HepG2 (cell line): Measurements from ENCODE around the gene PRSS33. TPM values are rescaled to one million over a fixed set of nuclear protein-coding genes. Genes with fewer than 3 reads are reported as not detected.

Source experiments
- ARNTL ChIP-seq: sonication (generic); formaldehyde crosslinking; IDR thresholded peaks from 2 replicates; pipeline ENCODE4 v1.4.0; 2020; ENCODE audit warnings: mild to moderate bottlenecking, missing genetic modification reagents
- ATF1 ChIP-seq: IDR thresholded peaks from 2 replicates; pipeline ENCODE4 v1.6.1; 2016; ENCODE audit warnings: mild to moderate bottlenecking, control low read depth
- BCLAF1 ChIP-seq: fragments of 450-650 bp; IDR thresholded peaks from 2 replicates; pipeline ENCODE4 v1.6.1; 2017; ENCODE audit warnings: mild to moderate bottlenecking
- FIP1L1 ChIP-seq: fragments of 200-400 bp; formaldehyde crosslinking; IDR thresholded peaks from 2 replicates; pipeline ENCODE4 v1.6.1; 2018; ENCODE audit warnings: low read depth, mild to moderate bottlenecking, low read length, moderate library complexity, borderline replicate concordance; ENCODE audit not compliant: insufficient read depth
- FOXA3 ChIP-seq: IDR thresholded peaks from 2 replicates; pipeline ENCODE4 v1.6.1; 2016; ENCODE audit warnings: missing genetic modification reagents, missing compliant biosample characterization
- HBP1 ChIP-seq: IDR thresholded peaks from 2 replicates; pipeline ENCODE4 v1.6.1; 2016; ENCODE audit warnings: low read depth, control low read depth
- HOXA7 ChIP-seq: sonication (generic); formaldehyde crosslinking; IDR thresholded peaks from 2 replicates; pipeline ENCODE4 v1.8.1; 2022; ENCODE audit warnings: mild to moderate bottlenecking, missing genetic modification reagents, moderate library complexity
- IKZF4 ChIP-seq: sonication (generic); formaldehyde crosslinking; IDR thresholded peaks from 2 replicates; pipeline ENCODE4 v1.5.1; 2020; ENCODE audit warnings: borderline replicate concordance, mild to moderate bottlenecking, low read depth, missing genetic modification reagents; ENCODE audit errors: not compliant biosample characterization
- ONECUT2 ChIP-seq: sonication (generic); formaldehyde crosslinking; IDR thresholded peaks from 2 replicates; pipeline ENCODE4 v1.4.0; 2020; ENCODE audit warnings: missing genetic modification reagents
- RXRB ChIP-seq: IDR thresholded peaks from 2 replicates; pipeline ENCODE4 v1.6.1; 2016; ENCODE audit warnings: borderline replicate concordance, missing genetic modification reagents, missing compliant biosample characterization
- SIX1 ChIP-seq: sonication (generic); formaldehyde crosslinking; IDR thresholded peaks from 2 replicates; pipeline ENCODE4 v1.4.0; 2020; ENCODE audit warnings: missing genetic modification reagents, borderline replicate concordance
- SP5 ChIP-seq: IDR thresholded peaks from 2 replicates; pipeline ENCODE4 v1.6.1; 2016; ENCODE audit warnings: low read depth, borderline replicate concordance
- TBX3 ChIP-seq: fragments of 450-650 bp; IDR thresholded peaks from 2 replicates; pipeline ENCODE4 v1.6.1; 2017; ENCODE audit warnings: antibody characterized with exemption, mild to moderate bottlenecking, inconsistent platforms, borderline replicate concordance
- ZKSCAN8 ChIP-seq: IDR thresholded peaks from 2 replicates; pipeline ENCODE4 v1.6.1; 2016; ENCODE audit warnings: borderline replicate concordance, missing genetic modification reagents, missing compliant biosample characterization
- ZMYM3 ChIP-seq: sonication (generic); formaldehyde crosslinking; IDR thresholded peaks from 2 replicates; pipeline ENCODE4 v1.5.1; 2020; ENCODE audit warnings: mild to moderate bottlenecking, missing genetic modification reagents
- ZNF335 ChIP-seq: sonication (generic); formaldehyde crosslinking; IDR thresholded peaks from 2 replicates; pipeline ENCODE4 v1.4.0; 2020; ENCODE audit warnings: missing genetic modification reagents
- ZNF484 ChIP-seq: sonication (generic); formaldehyde crosslinking; IDR thresholded peaks from 2 replicates; pipeline ENCODE4 v1.5.1; 2020; ENCODE audit warnings: mild to moderate bottlenecking, low read depth, missing genetic modification reagents, borderline replicate concordance
- ZNF557 ChIP-seq: sonication (generic); formaldehyde crosslinking; IDR thresholded peaks from 2 replicates; pipeline ENCODE4 v1.4.0; 2020; ENCODE audit warnings: missing genetic modification reagents
- ZNF746 ChIP-seq: sonication (generic); formaldehyde crosslinking; IDR thresholded peaks from 2 replicates; pipeline ENCODE4 v1.8.0; 2022; ENCODE audit warnings: mild to moderate bottlenecking, missing genetic modification reagents
- ZUFSP ChIP-seq: sonication (generic); formaldehyde crosslinking; IDR thresholded peaks from 2 replicates; pipeline ENCODE4 v1.9.0; 2021; ENCODE audit warnings: missing genetic modification reagents, mild to moderate bottlenecking, borderline replicate concordance
- ZXDC ChIP-seq: sonication (generic); formaldehyde crosslinking; IDR thresholded peaks from 2 replicates; pipeline ENCODE4 v1.5.0; 2020; ENCODE audit warnings: mild to moderate bottlenecking, missing genetic modification reagents
- polyA plus RNA-seq, 8 experiments: library from polyadenylated mRNA; depleted of rRNA in 3 of 8; stranded (reverse) in 7 of 8; unstranded in 1 of 8; fragments of >200 nt; fragmentation: Illumina TruSeq in 4 of 8; extraction: Trizol in 4 of 8; gene quantifications; 2 replicates each; pipeline versions ENCODE4 v1.2.1 to v1.2.3, GENCODE V29; 2011 to 2016; ENCODE audit warnings: low read depth in 4 of 8, missing spikeins in 1 of 8, mixed read lengths in 1 of 8; ENCODE audit not compliant: insufficient read depth in 1 of 8
- total RNA-seq, 5 experiments: library from RNA; depleted of rRNA; stranded (reverse); fragments of >200 nt; fragmentation: Illumina TruSeq; extraction: Trizol; gene quantifications; 2 replicates each; pipeline ENCODE4 v1.2.3, GENCODE V29; 2016; ENCODE audit warnings: low read depth in 1 of 5

The PRSS33 gene
- total and polyA plus RNA-seq, 2 of the 13 experiments (the other 11 are each of a cell fraction or from before 2014, with no cell fraction given), result not detected

GRCh38 chr16:2752850-2753732 is 34.3 kb downstream of the PRSS33 start (continued):
- TF ChIP-seq ZXDC (CRISPR knock-in tag) (no peak), TBX3 (no peak), SIX1 (CRISPR knock-in tag) (no peak), ZNF746 (CRISPR knock-in tag) (no peak; the same call in 1 of the 2 replicates), HBP1 (CRISPR knock-in tag) (no peak), HOXA7 (CRISPR knock-in tag) (no peak), ONECUT2 (CRISPR knock-in tag) (no peak), BCLAF1 (no peak), ARNTL (CRISPR knock-in tag) (0 out of 2 replicates have a peak, but pooled peaks have one; percentile 20), ZNF484 (CRISPR knock-in tag) (no peak), ZNF557 (no peak), ATF1 (CRISPR knock-in tag) (no peak), ZKSCAN8 (CRISPR knock-in tag) (no peak), ZNF335 (CRISPR knock-in tag) (0 out of 2 replicates have a peak, but pooled peaks have one; percentile 4), ZMYM3 (CRISPR knock-in tag) (no peak), RXRB (CRISPR knock-in tag) (no peak), IKZF4 (CRISPR knock-in tag) (peak; percentile 1), FIP1L1 (no peak), SP5 (CRISPR knock-in tag) (no peak), ZUFSP (CRISPR knock-in tag) (no peak), FOXA3 (CRISPR knock-in tag) (no peak)
